ENCODE measurements around the gene LCP2. TPM values are rescaled to one million over a fixed set of nuclear protein-coding genes. Genes with fewer than 3 reads are reported as not detected.

Gene LCP2
- 339 and 344 TPM in 2 replicates for total RNA-seq (2013; cell fraction: nucleolus; rRNA removed)
- total RNA-seq (2014; rRNA removed) (17.8 and 19.2 TPM in 2 replicates), total RNA-seq (2014; rRNA removed; fragmentation: Illumina TruSeq; extraction: Trizol) (23.5 and 23.9 TPM in 2 replicates), total RNA-seq (2021) (38.5 and 40.0 TPM in 2 replicates), polyA plus RNA-seq (2011; rRNA removed) (45.5 and 46.7 TPM in 2 replicates), polyA plus RNA-seq (2014; fragmentation: Illumina TruSeq; extraction: Trizol) (48.7 and 50.5 TPM in 2 replicates), polyA plus RNA-seq (2014; fragmentation: Nextera tagmentation; extraction: Ambion mirVana) (1 to 10 TPM; 8.0 to 8.5 TPM), polyA plus RNA-seq (2014; rRNA removed) (24.4 and 25.7 TPM in 2 replicates), polyA plus RNA-seq (2016; fragmentation: Nextera tagmentation; extraction: Ambion mirVana) (10 to 100 TPM; 12.7 to 15.3 TPM), polyA minus RNA-seq (2011; rRNA and poly(A)+ RNA removed) (69.6 and 94.1 TPM in 2 replicates), Bru-seq, nascent RNA (percentile 85 among the genes with signal in this experiment), BruChase-seq, experiment 1, labeled RNA remaining after a 6-hour chase (percentile 75 among the genes with signal in this experiment), BruChase-seq, experiment 2, labeled RNA remaining after a 2-hour chase (percentile 76 among the genes with signal in this experiment)
- polyA plus RNA-seq (2011; ENCODE audit: low read depth) = 13.4 TPM
- 30.5 and 30.9 TPM in 2 replicates for polyA plus RNA-seq (2011; cell fraction: cytosol; rRNA removed)
- 121 and 152 TPM in 2 replicates for polyA plus RNA-seq (2011; cell fraction: nucleus; rRNA removed)
- polyA plus RNA-seq (2012) = 20.3 and 26.2 TPM in 2 replicates
- 8.2 and 16.8 TPM in 2 replicates for polyA minus RNA-seq (2011; cell fraction: cytosol; rRNA and poly(A)+ RNA removed)
- 149 and 176 TPM in 2 replicates for polyA minus RNA-seq (2011; cell fraction: nucleus; rRNA and poly(A)+ RNA removed)
- long read RNA-seq, experiment 1, partial matches to known transcripts = 1 of 2 reads
- long read RNA-seq, experiment 1, other reads (novel, unspliced or antisense) = 1 of 2 reads
- long read RNA-seq, experiment 2, partial matches to known transcripts = 17 of 25 reads
- long read RNA-seq, experiment 2, other reads (novel, unspliced or antisense) = 6 of 25 reads

DNA sequence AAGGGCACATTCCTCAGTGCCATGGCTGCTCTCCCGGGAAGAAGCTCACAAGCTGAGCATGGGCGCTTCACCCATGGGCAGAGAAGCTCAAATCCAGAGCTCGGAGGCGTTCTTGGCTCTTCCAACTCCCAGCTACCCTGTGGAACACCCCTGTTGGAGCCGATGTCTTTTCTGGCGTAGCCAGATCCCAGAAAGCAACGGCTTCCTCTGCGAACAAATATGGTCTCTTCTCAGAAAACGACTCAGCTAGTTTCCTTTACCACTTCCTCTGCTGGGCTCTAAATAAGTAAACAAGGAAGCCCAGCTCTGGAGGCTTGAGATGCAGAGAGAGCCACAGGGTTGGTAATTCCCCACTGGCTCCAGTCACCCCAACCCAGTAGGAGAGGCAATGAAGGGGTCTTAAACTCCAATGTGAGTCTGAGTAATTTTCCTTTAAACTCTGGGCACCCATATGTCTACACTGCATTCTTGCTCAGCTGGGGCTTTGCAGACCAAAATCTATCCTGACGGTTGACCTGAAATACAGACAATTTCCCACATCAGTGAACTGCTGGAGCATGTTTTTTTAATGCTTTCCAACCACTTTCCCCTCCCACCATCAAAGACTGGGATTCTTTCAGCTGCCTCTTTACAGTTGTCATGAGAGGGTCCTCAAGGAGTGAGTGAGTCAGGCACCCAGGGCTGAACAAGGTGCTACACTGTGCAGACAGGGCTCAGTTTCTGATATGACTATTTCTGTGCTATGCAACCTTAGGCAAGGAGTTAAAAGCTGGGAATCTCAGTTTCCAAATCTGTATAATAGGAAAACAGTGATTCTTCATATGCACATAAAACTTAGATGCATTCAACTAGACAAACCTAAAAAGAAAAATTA lies at the start of gene LCP2:
LCP2 (minus strand) TSS at position 189 of the 874 bp plus-strand sequence; CDS start at position 23, 166 bp downstream.
- SMC1A ChIA-PET (ENCODE audit: uncharacterized antibody, unreplicated experiment) = interaction anchor here (0.7 to 23.0 kb wide), 16 partner anchors 9 to 519 kb away, joined by 3 to 451 read pairs (median 6); no protein-coding TSS in a partner anchor
- Histone ChIP-seq H3K4me1 (ENCODE audit: control insufficient read depth, insufficient read depth, low read length) (peaks cover 30% of the 10 kb centered on the region), H3K27me3 (replicated peaks in 1 of 2; ENCODE audit: control insufficient read depth in 2 of 2, insufficient read depth in 2 of 2, low read length in 1 of 2) (no peaks in the 10 kb centered on the region), H3K4me2 (ENCODE audit: control insufficient read depth, insufficient read depth) (peak within 1 kb of the TSS; percentile 86), H3K9ac (ENCODE audit: control insufficient read depth, insufficient read depth, low read length) (peak within 1 kb of the TSS; percentile 96), H2AFZ (ENCODE audit: control insufficient read depth, low read depth, low read length) (peak within 1 kb of the TSS; percentile 91), H3K9me3 (replicated peaks; ENCODE audit: control insufficient read depth, insufficient read depth, low read length) (no peaks in the 10 kb centered on the region; the same call in 2 of the 3 replicates), H3K27ac (ENCODE audit: control insufficient read depth, insufficient read depth) (peak within 1 kb of the TSS; percentile 98), H4K20me1 (ENCODE audit: control insufficient read depth, insufficient read depth) (no peaks in the 10 kb centered on the region), H3K79me2 (ENCODE audit: control insufficient read depth, insufficient read depth, low read length) (peaks cover 33% of the 10 kb centered on the region), H3K4me3 (peak within 1 kb of the TSS; percentile 77), H3K36me3 (ENCODE audit: control insufficient read depth in 2 of 2, insufficient read depth in 2 of 2, low read length in 1 of 2) (no peaks in the 10 kb centered on the region)
- POLR2A ChIA-PET = interaction anchor here (0.7 to 11.9 kb wide), 6 partner anchors 9 to 35 kb away, joined by 4 to 169 read pairs (median 44); no protein-coding TSS in a partner anchor
- no peak for DNase-seq (ENCODE audit: low read depth, low spot score)
- no TSS peak for BruUV-seq (replicated peaks)
- peak; percentile 53 for ATAC-seq
- RAD21 ChIA-PET (ENCODE audit: unreplicated experiment) = interaction anchor here (1.3 to 13.4 kb wide), 10 partner anchors 9 to 91 kb away, joined by 3 to 274 read pairs (median 75); partner anchors contain the start of gene KCNMB1
- CTCF ChIA-PET = interaction anchor here (0.7 to 11.3 kb wide), 13 partner anchors 8 to 124 kb away, joined by 4 to 139 read pairs (median 9); no protein-coding TSS in a partner anchor
- peak; percentile 35 for FAIRE-seq
- in situ Hi-C loops (cut with MboI) (no loop called here), intact Hi-C loops (cut with micrococcal nuclease; ENCODE audit: unreplicated experiment) (loop anchor here (1.0 to 2.0 kb wide), 2 partner anchors 19 to 41 kb away; no protein-coding TSS in a partner anchor)
- WGBS (ENCODE audit: insufficient coverage, insufficient replicate concordance, low lambda C conversion rate, missing lambda C conversion rate) = under 1% methylated on average over 10 of the region's 10 CpGs
- no peak for TF ChIP-seq SMAD1 (IDR thresholded peaks at IDR 0.05; ENCODE audit: low read depth, partially characterized antibody)
- TF ChIP-seq SIX5 (IDR thresholded peaks at IDR 0.05; ENCODE audit: low read depth, low read length, severe bottlenecking) = no peak
- TF ChIP-seq SPI1 (IDR thresholded peaks at IDR 0.05; ENCODE audit: borderline replicate concordance, insufficient read depth, low read depth, low read length) = peak; percentile 90
- TF ChIP-seq, protein P1, sequence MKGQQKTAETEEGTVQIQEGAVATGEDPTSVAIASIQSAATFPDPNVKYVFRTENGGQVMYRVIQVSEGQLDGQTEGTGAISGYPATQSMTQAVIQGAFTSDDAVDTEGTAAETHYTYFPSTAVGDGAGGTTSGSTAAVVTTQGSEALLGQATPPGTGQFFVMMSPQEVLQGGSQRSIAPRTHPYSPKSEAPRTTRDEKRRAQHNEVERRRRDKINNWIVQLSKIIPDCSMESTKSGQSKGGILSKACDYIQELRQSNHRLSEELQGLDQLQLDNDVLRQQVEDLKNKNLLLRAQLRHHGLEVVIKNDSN (IDR thresholded peaks at IDR 0.05; ENCODE audit: borderline replicate concordance, extremely low read length, insufficient read depth, low read depth, low read length) = no peak
- TF ChIP-seq, protein P2, sequence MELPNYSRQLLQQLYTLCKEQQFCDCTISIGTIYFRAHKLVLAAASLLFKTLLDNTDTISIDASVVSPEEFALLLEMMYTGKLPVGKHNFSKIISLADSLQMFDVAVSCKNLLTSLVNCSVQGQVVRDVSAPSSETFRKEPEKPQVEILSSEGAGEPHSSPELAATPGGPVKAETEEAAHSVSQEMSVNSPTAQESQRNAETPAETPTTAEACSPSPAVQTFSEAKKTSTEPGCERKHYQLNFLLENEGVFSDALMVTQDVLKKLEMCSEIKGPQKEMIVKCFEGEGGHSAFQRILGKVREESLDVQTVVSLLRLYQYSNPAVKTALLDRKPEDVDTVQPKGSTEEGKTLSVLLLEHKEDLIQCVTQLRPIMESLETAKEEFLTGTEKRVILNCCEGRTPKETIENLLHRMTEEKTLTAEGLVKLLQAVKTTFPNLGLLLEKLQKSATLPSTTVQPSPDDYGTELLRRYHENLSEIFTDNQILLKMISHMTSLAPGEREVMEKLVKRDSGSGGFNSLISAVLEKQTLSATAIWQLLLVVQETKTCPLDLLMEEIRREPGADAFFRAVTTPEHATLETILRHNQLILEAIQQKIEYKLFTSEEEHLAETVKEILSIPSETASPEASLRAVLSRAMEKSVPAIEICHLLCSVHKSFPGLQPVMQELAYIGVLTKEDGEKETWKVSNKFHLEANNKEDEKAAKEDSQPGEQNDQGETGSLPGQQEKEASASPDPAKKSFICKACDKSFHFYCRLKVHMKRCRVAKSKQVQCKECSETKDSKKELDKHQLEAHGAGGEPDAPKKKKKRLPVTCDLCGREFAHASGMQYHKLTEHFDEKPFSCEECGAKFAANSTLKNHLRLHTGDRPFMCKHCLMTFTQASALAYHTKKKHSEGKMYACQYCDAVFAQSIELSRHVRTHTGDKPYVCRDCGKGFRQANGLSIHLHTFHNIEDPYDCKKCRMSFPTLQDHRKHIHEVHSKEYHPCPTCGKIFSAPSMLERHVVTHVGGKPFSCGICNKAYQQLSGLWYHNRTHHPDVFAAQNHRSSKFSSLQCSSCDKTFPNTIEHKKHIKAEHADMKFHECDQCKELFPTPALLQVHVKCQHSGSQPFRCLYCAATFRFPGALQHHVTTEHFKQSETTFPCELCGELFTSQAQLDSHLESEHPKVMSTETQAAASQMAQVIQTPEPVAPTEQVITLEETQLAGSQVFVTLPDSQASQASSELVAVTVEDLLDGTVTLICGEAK (IDR thresholded peaks at IDR 0.05; ENCODE audit: borderline replicate concordance) = no peak
- no peak for TF ChIP-seq JUND (IDR thresholded peaks at IDR 0.05; ENCODE audit: low read depth, low read length)
- TF ChIP-seq, protein P3, sequence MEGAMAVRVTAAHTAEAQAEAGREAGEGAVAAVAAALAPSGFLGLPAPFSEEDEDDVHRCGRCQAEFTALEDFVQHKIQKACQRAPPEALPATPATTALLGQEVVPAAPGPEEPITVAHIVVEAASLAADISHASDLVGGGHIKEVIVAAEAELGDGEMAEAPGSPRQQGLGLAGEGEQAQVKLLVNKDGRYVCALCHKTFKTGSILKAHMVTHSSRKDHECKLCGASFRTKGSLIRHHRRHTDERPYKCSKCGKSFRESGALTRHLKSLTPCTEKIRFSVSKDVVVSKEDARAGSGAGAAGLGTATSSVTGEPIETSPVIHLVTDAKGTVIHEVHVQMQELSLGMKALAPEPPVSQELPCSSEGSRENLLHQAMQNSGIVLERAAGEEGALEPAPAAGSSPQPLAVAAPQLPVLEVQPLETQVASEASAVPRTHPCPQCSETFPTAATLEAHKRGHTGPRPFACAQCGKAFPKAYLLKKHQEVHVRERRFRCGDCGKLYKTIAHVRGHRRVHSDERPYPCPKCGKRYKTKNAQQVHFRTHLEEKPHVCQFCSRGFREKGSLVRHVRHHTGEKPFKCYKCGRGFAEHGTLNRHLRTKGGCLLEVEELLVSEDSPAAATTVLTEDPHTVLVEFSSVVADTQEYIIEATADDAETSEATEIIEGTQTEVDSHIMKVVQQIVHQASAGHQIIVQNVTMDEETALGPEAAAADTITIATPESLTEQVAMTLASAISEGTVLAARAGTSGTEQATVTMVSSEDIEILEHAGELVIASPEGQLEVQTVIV (IDR thresholded peaks at IDR 0.05; ENCODE audit: borderline replicate concordance, partially characterized antibody) = no peak
- peak; percentile 65 for TF ChIP-seq IKZF1 (conservative IDR thresholded peaks at IDR 0.05)
